ENCODE data around the gene SCYGR6.

DNA sequence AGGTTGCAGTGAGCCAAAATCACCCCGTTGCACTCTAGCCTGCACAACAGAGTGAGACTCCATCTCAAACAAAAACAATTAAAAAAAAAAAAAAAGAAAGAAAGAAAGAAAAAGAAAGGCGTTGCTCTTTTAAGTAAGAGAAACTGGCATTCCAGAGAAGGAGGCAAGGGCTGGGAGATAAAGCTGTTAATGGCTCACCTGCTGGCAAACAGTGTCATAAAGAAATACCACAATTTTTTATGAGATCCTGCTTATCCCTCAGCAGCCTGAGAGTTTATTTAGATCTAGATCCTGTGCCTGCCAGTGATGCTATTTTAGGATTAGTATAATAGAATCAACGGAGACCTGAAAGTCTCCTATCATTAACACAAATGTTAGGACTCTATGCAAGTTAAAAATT is 23.0 kb downstream of the SCYGR6 start:
- TF ChIP-seq, protein P1, sequence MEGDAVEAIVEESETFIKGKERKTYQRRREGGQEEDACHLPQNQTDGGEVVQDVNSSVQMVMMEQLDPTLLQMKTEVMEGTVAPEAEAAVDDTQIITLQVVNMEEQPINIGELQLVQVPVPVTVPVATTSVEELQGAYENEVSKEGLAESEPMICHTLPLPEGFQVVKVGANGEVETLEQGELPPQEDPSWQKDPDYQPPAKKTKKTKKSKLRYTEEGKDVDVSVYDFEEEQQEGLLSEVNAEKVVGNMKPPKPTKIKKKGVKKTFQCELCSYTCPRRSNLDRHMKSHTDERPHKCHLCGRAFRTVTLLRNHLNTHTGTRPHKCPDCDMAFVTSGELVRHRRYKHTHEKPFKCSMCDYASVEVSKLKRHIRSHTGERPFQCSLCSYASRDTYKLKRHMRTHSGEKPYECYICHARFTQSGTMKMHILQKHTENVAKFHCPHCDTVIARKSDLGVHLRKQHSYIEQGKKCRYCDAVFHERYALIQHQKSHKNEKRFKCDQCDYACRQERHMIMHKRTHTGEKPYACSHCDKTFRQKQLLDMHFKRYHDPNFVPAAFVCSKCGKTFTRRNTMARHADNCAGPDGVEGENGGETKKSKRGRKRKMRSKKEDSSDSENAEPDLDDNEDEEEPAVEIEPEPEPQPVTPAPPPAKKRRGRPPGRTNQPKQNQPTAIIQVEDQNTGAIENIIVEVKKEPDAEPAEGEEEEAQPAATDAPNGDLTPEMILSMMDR (IDR thresholded peaks at IDR 0.05), result no peak
- TF ChIP-seq EP300 (IDR thresholded peaks at IDR 0.05) (no peak), POLR2A (IDR thresholded peaks at IDR 0.05) (no peak)
